Stimulated activated CD4-positive, alpha-beta T cell treated with anti-CD3 and anti-CD28 coated beads, TNF-alpha, amount 100 ng/mL, for 24 hours (primary cell): ENCODE results near the gene MFSD6L.

Source experiments
- DNase-seq, 3 experiments: peaks; one replicate each; pipeline ENCODE4 v3.0.0-alpha.2; 2020; ENCODE audit warnings: low read depth in 3 of 3

The MFSD6L gene, protein sequence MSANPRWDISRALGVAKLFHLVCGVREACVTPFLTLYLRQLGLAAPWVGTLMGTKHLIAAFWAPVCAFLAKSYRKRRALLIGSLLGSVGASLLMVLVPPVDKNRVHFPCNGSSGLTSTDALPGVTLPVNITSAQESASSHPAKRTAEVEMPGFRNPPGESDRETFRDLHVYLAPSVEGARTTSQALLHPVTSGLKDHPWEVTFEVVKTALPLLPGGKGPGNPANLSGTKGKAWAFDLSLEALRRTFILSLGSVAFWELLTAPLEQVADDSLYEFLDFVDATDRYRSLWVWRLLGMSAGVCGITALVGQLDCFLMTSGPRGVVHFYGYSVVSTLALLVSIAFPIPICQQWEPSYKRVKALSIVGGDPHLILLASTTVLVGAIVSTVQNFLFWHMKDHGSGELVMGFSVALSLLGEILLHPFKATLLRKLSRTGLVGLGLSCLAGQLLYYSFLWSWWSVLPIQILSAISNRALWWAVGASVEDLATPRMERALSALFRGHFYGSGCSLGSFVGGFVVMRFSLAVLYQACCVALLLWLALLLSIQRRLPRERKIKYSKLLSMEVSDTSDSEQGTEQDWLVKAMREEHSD

DNA sequence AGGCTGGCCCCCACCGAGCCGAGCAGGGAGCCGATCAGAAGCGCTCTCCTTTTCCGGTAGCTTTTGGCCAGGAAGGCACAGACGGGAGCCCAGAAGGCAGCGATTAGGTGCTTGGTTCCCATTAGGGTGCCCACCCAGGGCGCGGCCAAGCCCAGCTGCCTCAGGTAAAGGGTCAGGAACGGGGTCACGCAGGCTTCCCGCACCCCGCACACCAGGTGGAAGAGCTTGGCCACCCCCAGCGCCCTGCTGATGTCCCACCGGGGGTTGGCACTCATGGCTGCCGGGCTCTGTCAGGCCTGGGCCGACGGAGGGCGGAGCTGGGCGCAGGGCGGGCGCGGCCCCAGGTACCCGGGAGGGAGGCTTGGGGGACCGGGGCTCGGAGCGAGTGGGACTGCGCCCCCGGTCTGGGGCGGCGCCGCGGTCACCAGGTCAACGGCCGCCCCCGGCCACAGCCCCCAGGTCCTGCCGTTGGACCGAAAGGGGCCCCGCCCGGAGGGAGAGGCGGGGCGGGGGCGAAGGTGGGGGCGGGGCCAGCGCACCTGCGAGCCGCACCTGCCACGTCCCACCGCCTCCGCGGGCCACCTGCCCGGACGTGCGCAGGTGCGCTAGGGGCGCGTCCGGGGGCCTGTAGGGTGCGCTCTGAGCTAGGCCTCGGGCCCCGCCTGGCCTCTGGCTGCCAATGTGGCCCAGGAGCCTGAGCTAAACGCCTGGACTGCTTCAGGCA lies at the start of gene MFSD6L:
Gene MFSD6L (minus strand): TSS at position 520 of the 724 bp plus-strand sequence. CDS start 245 bp downstream, at position 275.
- no peak for DNase-seq

- DNase-seq = no peak
These were observed 48.7 kb upstream of the MFSD6L start for GRCh38 chr17:8847891-8848290.

DNA sequence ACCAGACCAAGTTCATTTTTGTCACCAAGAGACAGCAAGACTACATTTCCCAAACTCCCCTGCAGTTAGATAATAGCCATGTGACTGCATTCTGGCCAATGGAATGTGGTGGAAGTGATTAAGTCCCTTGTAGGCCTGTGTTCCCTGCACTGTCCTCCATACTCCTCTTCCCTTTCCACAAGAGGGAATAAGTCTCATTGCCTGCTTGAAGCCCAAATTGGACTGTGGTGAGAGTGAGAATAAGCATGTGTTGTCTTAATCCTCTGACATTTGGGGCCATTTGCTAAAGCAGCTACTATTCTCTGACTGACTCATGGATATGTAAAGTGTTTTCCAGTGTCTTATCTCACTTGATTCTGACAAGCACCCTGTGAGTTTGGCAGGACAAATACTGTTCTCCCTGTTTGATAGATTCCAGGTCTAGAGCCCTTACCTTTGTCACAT lies 47.6 kb upstream of the MFSD6L start:
- DNase-seq = no peak

GRCh38 chr17:8844229-8845218 lies 45.4 kb upstream of the MFSD6L start:
- DNase-seq = no peak

GRCh38 chr17:8843344-8843743 lies 44.2 kb upstream of the MFSD6L start:
- no peak for DNase-seq

DNA sequence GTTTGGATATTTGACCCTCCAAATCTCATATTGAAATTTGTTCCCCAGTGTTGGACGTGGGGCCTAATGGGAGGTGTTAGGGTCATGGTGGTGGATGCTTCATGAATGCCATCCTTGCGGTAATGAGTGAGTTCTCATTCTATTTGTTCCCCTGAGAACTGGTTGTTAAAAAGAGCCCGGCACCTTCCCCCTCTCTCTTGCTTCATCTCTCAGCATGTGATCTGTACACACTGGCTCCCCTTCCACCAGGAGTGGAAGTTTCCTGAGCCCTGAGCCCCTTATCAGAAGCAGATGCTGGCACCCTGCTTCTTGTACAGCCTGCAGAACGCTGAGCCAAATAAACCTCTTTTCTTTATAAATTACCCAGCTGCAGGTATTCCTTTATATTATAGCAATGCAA lies 42.7 kb upstream of the MFSD6L start:
- DNase-seq = no peak

GRCh38 chr17:8839410-8839935 lies 40.3 kb upstream of the MFSD6L start:
- DNase-seq = no peak

- no peak for DNase-seq
These were observed 39.5 kb upstream of the MFSD6L start for GRCh38 chr17:8838551-8839095.

DNA sequence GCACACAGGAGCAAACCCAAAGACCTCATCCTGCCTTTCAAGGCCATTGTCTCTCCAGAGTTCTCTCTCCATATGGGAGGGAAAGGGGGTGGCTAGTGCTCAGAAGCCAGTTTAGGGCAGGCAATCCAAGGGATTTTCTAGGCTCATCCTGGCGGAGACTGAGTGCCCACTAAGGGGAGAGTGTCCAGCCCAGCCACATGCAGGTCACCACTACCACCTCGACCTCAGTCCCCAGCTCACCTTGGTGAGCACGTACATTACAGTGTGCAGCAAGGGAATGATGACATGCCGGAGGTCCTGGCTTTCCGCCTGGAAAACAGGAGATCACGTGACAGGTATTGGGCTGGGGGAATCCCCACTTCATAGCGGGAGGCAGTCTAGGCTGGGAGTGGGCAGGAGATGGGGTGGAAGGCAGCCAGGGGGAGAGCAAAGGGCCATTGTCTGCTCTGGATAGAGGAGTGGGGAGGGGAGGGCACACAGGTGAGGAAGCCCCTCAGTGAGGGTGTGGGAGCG lies 38.5 kb upstream of the MFSD6L start:
- no peak for DNase-seq

DNA sequence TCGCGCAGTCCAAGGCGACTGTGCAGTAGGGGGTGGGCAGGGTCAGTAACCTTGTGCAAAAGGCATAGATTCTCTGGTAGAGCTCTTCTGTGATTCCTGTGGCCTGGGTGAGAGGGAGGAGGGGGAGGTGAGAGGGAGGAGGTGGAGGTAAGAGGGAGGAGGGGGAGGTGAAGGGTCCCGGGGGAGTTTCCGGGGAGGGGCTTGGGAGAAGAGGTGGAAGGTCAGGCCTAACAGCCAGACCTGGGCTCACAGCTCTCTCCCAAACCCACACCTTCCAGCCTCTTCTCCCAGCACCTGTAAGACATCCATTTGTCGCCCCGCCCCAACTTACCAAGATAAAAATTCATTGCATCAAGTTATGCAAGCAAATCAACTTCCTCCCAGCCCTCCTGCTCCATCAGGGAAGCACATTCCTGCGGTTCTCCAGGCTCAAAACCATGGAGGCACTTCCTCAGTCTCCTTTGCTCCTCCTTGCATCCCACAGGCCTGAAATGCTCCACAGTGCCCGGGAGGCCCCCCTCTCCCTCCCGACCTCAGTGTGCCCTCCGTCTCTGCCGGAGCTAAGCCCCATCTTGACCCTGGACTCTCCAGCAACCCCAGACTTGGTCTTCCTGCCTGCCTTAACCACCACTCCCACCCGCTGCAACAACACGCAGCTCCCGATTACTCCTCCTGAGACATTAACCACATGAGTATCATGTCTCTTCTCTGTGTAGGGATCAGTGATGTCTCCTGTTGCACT lies 37.8 kb upstream of the MFSD6L start:
- DNase-seq = no peak

DNA sequence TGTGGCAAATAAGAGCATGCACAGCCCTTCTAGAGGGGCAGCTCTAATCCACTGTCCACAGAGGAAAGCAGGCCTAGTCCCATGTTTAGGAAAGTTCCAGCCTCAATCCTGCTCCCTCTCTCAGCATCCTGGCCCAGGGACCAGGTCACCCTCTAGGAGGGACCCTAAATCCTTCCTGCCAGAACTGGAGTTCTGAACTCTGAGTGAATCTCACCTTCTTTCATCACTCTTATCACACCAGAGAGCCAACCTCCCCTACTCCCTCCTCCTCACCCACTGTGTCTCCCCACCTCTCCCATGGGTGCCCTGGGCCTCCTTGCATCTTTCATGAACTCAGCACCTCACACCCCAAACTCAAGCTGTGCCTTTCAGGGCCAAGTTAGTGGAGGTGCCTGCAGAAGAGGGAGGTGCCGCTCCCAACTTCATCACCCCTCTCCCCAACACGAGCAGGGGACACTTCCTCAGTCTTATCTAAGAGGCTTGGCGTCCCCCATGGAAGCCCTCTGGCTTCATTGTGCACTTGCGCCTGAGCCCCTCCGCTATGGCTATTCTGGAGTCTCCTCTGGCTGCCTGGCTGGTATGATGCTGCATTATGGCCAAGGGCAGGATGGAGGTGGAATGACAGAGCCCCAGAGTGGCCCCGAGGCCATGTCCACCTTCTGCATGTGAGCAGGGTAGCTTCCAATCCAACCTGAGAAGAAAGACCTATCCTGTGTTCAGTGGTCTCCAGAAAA lies 36.6 kb upstream of the MFSD6L start:
- no peak for DNase-seq

- no peak for DNase-seq
These were observed 35.9 kb upstream of the MFSD6L start for GRCh38 chr17:8835106-8835505.

DNA sequence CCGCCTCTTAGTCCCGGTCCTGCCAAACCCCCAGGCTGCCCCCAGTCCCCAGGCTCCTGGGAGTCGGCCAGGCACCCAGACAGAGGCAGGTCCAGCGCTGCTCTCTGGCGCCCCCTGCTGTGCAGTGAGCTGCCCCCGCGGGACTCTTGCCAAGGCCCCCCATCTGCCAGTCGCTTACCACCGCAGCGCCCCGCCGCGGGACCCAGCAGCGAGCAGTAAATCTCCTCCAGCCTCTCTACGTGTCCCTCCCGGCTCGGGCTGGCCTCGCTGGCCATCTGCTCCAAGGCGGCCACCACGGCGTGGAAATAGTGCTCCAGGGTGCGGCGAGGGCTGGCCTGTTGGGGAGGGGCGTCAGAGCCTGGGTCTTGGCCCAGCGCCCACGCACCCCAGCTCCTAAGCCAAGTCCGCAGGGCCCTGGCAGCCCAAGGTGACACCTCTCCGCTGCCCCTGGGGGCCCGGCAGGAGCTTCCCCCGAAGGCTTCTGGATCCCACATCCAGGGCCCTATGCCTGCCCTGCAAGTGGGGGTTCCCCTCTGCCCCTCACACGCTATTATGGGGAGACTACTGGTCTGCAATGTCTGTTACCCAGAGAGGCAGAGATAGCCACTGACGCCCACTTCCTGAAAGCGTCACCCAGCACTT lies 33.7 kb upstream of the MFSD6L start:
- peak in 1 of 3 experiments; percentile 38 for DNase-seq

DNA sequence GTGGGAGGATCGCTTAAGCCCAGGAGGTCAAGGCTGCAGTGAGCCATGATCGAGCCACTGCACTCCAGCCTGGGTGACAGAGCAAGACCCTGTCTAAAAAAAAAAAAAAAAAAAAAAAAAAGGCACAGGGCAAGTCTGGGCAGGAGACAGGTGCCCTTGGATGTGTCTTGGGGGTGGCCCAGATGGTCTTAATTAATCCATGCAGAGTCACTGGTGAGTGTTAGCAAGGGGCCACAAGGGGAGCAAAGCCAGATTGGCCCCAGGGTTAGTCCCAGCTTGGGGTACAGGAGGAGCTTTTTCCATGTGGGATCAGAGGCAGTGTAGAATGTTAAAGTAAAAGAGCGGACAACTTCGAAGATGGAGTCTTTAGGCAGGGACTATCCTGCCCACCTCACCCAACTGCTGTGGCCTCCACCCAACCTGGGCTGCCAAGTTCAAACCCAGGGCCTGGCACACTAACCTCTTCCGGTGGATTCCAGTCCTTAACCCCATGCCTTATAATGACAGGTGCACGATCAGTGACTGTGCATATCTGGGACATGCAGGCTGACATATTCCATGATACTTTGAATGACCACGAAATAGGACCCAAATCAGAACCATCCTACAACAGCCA lies 32.2 kb upstream of the MFSD6L start:
- DNase-seq = no peak

DNA sequence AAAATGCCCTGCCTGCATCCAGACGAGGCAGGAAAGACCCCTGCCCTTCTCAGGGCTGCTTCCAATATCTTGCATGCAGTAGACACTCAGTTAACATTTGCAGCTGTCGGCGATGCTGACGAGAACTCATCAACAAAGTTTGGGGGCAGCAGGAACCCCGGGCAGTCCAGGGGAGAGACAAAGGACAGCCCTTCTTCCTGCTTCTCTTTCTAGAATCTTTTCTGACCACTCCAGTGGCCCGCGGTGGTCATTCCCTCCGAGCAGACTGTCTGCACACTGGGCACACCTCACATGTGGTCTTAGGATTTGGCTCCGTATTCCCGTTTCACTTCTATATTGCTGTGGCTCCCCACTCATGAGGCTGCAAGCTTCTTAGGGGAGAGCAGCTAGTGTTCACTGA lies 31.0 kb upstream of the MFSD6L start:
- no peak for DNase-seq

DNA sequence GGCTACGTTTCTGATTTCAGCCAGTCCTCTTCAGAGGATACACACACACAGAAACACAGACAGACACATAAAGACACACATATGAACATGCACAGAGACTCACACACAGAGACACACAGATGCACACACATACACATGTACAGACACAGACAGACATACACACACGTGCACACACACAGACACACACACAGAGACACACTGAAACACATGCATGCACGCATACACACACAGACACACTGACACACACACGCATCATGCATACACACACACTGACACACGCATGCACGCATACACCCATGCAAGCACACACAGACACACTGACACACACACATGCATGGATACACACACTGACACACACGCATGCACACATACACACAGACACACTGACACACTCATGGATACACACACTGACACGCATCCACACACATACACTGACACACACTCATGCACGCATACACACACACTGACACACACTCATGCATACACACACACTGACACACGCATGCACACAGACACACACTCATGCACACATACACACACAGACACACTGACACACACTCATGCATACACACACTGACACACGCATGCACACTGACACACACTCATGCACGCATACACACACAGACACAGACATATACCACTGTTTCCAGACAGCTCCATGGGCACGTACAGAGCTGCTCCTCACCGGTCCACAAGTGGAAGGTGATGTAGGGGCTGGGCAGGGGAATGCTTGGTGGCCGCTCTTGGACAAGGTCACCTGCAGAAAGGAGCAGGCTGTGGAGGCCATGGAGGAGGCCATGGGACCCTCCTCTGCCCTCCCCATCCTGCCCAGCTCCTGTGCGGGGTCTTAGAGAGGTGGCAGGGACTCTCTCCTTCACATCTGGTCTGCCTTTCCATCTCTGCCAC lies 30.1 kb upstream of the MFSD6L start:
- DNase-seq = no peak

DNA sequence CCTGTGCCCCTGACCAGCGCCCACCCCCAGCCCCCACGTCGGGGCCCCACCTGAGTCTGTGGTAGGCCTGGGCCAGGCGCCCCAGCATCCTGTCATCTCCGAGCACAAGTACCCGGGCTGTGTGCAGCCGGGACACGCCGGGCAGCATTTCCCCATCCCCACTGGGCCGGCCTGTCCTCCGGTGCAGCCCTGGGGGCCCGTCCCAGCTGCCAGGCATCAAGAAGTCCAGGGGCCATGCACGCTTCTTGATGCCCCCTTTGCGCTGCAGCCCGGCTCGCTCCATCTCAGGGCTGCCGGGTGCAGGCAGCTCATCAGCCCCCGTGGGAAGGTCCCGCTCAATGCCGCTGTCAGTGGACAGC lies 29.3 kb upstream of the MFSD6L start:
- no peak for DNase-seq
